Motor neuron (in vitro differentiated cells): ENCODE measurements around the gene HEMK1. TPM values are rescaled to one million over a fixed set of nuclear protein-coding genes. Genes with fewer than 3 reads are reported as not detected.

Source experiments
- ATAC-seq, 8 experiments: fragments of 200-7000 bp; cut with Tn5 transposase; replicated peaks in 6 of 8; 2 replicates each; pipeline ENCODE4 v1.8.0; 2021; ENCODE audit warnings: mild to moderate bottlenecking in 8 of 8, moderate library complexity in 8 of 8
- H3K27ac ChIP-seq, 2 donors: fragments of 250-450 bp; sonication (Bioruptor Pico); 2 replicates each; pipeline ENCODE4 v1.9.0; 2021; ENCODE audit warnings: antibody characterized with exemption in 2 of 2, mild to moderate bottlenecking in 2 of 2, moderate library complexity in 1 of 2
- H3K4me1 ChIP-seq, 2 donors: fragments of 250-450 bp; sonication (Bioruptor Pico); replicated peaks in 1 of 2; 2 replicates each; pipeline ENCODE4 v1.6.1; 2021; ENCODE audit warnings: antibody characterized with exemption in 2 of 2, mild to moderate bottlenecking in 2 of 2, moderate library complexity in 1 of 2
- H3K4me3 ChIP-seq, 5 donors: fragments of 250-450 bp; sonication (Bioruptor Pico); 2 replicates each; pipeline ENCODE4 v1.9.0; 2021; ENCODE audit warnings: antibody characterized with exemption in 5 of 5, mild to moderate bottlenecking in 5 of 5, moderate library complexity in 4 of 5
- WGBS, 10 experiments: fragments of 450-650 bp; shearing (Covaris generic); methylation state at CpG; one replicate each; pipeline ENCODE4 v1.0.0; 2022; 5-methylcytosine and 5-hydroxymethylcytosine counted together
- in situ Hi-C, 9 experiments: fragments of 400-800 bp; cut with MboI; loops; one replicate each; pipeline ENCODE4 v1.15.0; 2021; ENCODE audit warnings: low sequenced_read_pairs in 9 of 9, low pct_unique_long_range_greater_than_20kb in 2 of 9; ENCODE audit not compliant: unreplicated experiment in 9 of 9
- total RNA-seq, 8 experiments: library from RNA; unstranded; fragments of 300-600 nt; gene quantifications; 2 replicates each; pipeline versions ENCODE4 v1.2.3 to v1.2.4, GENCODE V29; 2022

Gene HEMK1
- total RNA-seq, 8 experiments from 2014 or later = 9.5 to 25.5 (median 15.6) TPM

- WGBS, 10 experiments = 57 to 100% (median 92%) methylated on average over 2 to 6 of the region's 9 CpGs; no CpG with 5 or more reads in 5 of the 10 experiments
- no peak overlapping the region for H3K4me3 ChIP-seq
- H3K27ac ChIP-seq = peak overlapping the region in 1 of 2 donors; percentile 92
- in situ Hi-C loops = loop anchor here in 8 of 9 experiments (25.0 kb wide), 2 partner anchors 762 to 787 kb away; partner anchors contain the start of genes MANF (in 3 of the 8) and RBM15B (in 3 of the 8)
- H3K4me1 ChIP-seq = peaks cover 18 to 23% of the 10 kb centered on the region in 2 donors
- ATAC-seq = no peak
These were observed 30.9 kb downstream of the HEMK1 start for GRCh38 chr3:50600141-50600753.

- peak overlapping the region; percentile 85 to 92 for H3K27ac ChIP-seq
- WGBS, 10 experiments = 0 to 50% (median 8%) methylated on average over 1 of the region's 14 CpGs; no CpG with 5 or more reads in 6 of the 10 experiments
- H3K4me1 ChIP-seq = peaks cover 18 to 23% of the 10 kb centered on the region in 2 donors
- ATAC-seq = peak; percentile 71 to 84 (median 78)
- in situ Hi-C loops = loop anchor here in 8 of 9 experiments (25.0 kb wide), 2 partner anchors 761 to 786 kb away; partner anchors contain the start of genes MANF (in 3 of the 8) and RBM15B (in 3 of the 8)
- H3K4me3 ChIP-seq = no peak overlapping the region
These were observed 31.7 kb downstream of the HEMK1 start for GRCh38 chr3:50600841-50601591.

GRCh38 chr3:50602595-50603191, 33.4 kb downstream of the HEMK1 start:
- peak overlapping the region in 1 of 2 donors; percentile 92 for H3K27ac ChIP-seq
- in situ Hi-C loops = loop anchor here in 8 of 9 experiments (25.0 kb wide), 2 partner anchors 760 to 785 kb away; partner anchors contain the start of genes MANF (in 3 of the 8) and RBM15B (in 3 of the 8)
- no peak overlapping the region for H3K4me3 ChIP-seq

GRCh38 chr3:50603261-50604109, 34.2 kb downstream of the HEMK1 start:
- Histone ChIP-seq H3K4me1 (peaks cover 18 to 23% of the 10 kb centered on the region in 2 donors), H3K4me3 (no peak overlapping the region), H3K27ac (no peak overlapping the region)
- ATAC-seq = no peak
- 33 to 100% (median 53%) methylated on average over 1 to 2 of the region's 4 CpGs; no CpG with 5 or more reads in 6 of the 10 experiments for WGBS, 10 experiments
- in situ Hi-C loops = loop anchor here in 8 of 9 experiments (25.0 kb wide), 2 partner anchors 759 to 784 kb away; partner anchors contain the start of genes MANF (in 3 of the 8) and RBM15B (in 3 of the 8)

More at GRCh38 chr3:50602595-50603191, 33.4 kb downstream of the HEMK1 start:
- H3K4me1 ChIP-seq = peaks cover 18 to 23% of the 10 kb centered on the region in 2 donors
- WGBS, 10 experiments = 60 to 100% methylated on average over 1 to 2 of the region's 9 CpGs; no CpG with 5 or more reads in 8 of the 10 experiments
- ATAC-seq = no peak

GRCh38 chr3:50604110-50604621, 34.8 kb downstream of the HEMK1 start:
- no peak for ATAC-seq
- 60 to 100% (median 82%) methylated on average over 1 to 3 of the region's 5 CpGs; no CpG with 5 or more reads in 3 of the 10 experiments for WGBS, 10 experiments
- Histone ChIP-seq H3K27ac (no peak overlapping the region), H3K4me3 (no peak overlapping the region), H3K4me1 (peaks cover 18 to 23% of the 10 kb centered on the region in 2 donors)
- in situ Hi-C loops = loop anchor here in 8 of 9 experiments (25.0 kb wide), 2 partner anchors 758 to 783 kb away; partner anchors contain the start of genes MANF (in 3 of the 8) and RBM15B (in 3 of the 8)

- ATAC-seq = no peak
- Histone ChIP-seq H3K4me1 (peaks cover 18 to 23% of the 10 kb centered on the region in 2 donors), H3K4me3 (no peak overlapping the region), H3K27ac (no peak overlapping the region)
- 63 to 100% (median 76%) methylated on average over 2 to 13 of the region's 14 CpGs; no CpG with 5 or more reads in 2 of the 10 experiments for WGBS, 10 experiments
- in situ Hi-C loops = loop anchor here in 8 of 9 experiments (25.0 kb wide), 2 partner anchors 757 to 782 kb away; partner anchors contain the start of genes MANF (in 3 of the 8) and RBM15B (in 3 of the 8)
These were observed 35.6 kb downstream of the HEMK1 start for GRCh38 chr3:50604628-50605588.

GRCh38 chr3:50605901-50606326, 36.6 kb downstream of the HEMK1 start:
- in situ Hi-C loops = loop anchor here in 8 of 9 experiments (25.0 kb wide), 2 partner anchors 756 to 781 kb away; partner anchors contain the start of genes MANF (in 3 of the 8) and RBM15B (in 3 of the 8)
- Histone ChIP-seq H3K27ac (no peak overlapping the region), H3K4me1 (peaks cover 17 to 24% of the 10 kb centered on the region in 2 donors), H3K4me3 (no peak overlapping the region)
- no peak for ATAC-seq
- 66 to 100% (median 89%) methylated on average over 1 to 4 of the region's 5 CpGs; no CpG with 5 or more reads in 4 of the 10 experiments for WGBS, 10 experiments

- WGBS, 10 experiments = 100% methylated on average over 1 of the region's 6 CpGs; no CpG with 5 or more reads in 9 of the 10 experiments
- peaks cover 12 to 19% of the 10 kb centered on the region in 2 donors for H3K4me1 ChIP-seq
- in situ Hi-C loops = loop anchor here in 8 of 9 experiments (25.0 kb wide), 2 partner anchors 756 to 781 kb away; partner anchors contain the start of genes MANF (in 3 of the 8) and RBM15B (in 3 of the 8)
- ATAC-seq = no peak
- H3K27ac ChIP-seq = no peak overlapping the region
- no peak overlapping the region for H3K4me3 ChIP-seq
These were observed 37.3 kb downstream of the HEMK1 start for GRCh38 chr3:50606596-50606995.

- Histone ChIP-seq H3K4me3 (no peak overlapping the region), H3K27ac (no peak overlapping the region), H3K4me1 (peaks cover 6 to 11% of the 10 kb centered on the region in 2 donors)
- 50 to 100% (median 96%) methylated on average over 1 to 20 of the region's 29 CpGs; no CpG with 5 or more reads in 3 of the 10 experiments for WGBS, 10 experiments
- no peak for ATAC-seq
- in situ Hi-C loops = loop anchor here in 8 of 9 experiments (25.0 kb wide), 2 partner anchors 755 to 780 kb away; partner anchors contain the start of genes MANF (in 3 of the 8) and RBM15B (in 3 of the 8)
These were observed 38.2 kb downstream of the HEMK1 start for GRCh38 chr3:50607271-50608091.

- Histone ChIP-seq H3K4me3 (no peak overlapping the region), H3K27ac (no peak overlapping the region), H3K4me1 (peaks cover 6 to 9% of the 10 kb centered on the region in 2 donors)
- in situ Hi-C loops = loop anchor here in 8 of 9 experiments (25.0 kb wide), 2 partner anchors 754 to 779 kb away; partner anchors contain the start of genes MANF (in 3 of the 8) and RBM15B (in 3 of the 8)
- ATAC-seq = no peak
- 80 to 100% (median 97%) methylated on average over 1 to 3 of the region's 7 CpGs; no CpG with 5 or more reads in 6 of the 10 experiments for WGBS, 10 experiments
These were observed 39.0 kb downstream of the HEMK1 start for GRCh38 chr3:50608278-50608677.
